AG04450 (cell line): ENCODE results near the gene DGCR2. TPM values are rescaled to one million over a fixed set of nuclear protein-coding genes. Genes with fewer than 3 reads are reported as not detected.
A peak's percentile ranks its signal among the peaks of the same experiment; 100 is the strongest.

Experiments
- CTCF ChIA-PET: fragments of 300-600, 350-600 bp; formaldehyde crosslinking; extraction: SDS; loops from one replicate; lab custom pipeline; 2022; ENCODE audit warnings: antibody characterized with exemption, inconsistent platforms; lab: Charles Lee
- POLR2A ChIA-PET: fragments of 350-600 bp; formaldehyde crosslinking; extraction: SDS; loops from one replicate; lab custom pipeline; 2021; ENCODE audit warnings: antibody characterized with exemption, inconsistent platforms; lab: Yijun Ruan, JAX
- DNase-seq: peaks from one replicate; pipeline ENCODE4 v3.0.0-alpha.2; 2011; ENCODE audit warnings: low read depth, low spot score
- H3K27ac ChIP-seq: one replicate; pipeline ENCODE4 v1.5.1; 2012; ENCODE audit warnings: low read depth, low read length, control low read depth
- H3K27me3 ChIP-seq: one replicate; pipeline ENCODE4 v1.6.0; 2012; ENCODE audit warnings: low read length; ENCODE audit not compliant: control insufficient read depth, insufficient read depth
- H3K4me3 ChIP-seq: 2 replicates; pipeline ENCODE4 v1.5.1; 2011; ENCODE audit warnings: mild to moderate bottlenecking, low read depth, low read length, control low read depth
- H3K9me3 ChIP-seq: 2 replicates; pipeline ENCODE4 v1.5.1; 2012; ENCODE audit warnings: low read length; ENCODE audit not compliant: control insufficient read depth, insufficient read depth
- CTCF ChIP-seq: IDR thresholded peaks from 2 replicates; pipeline ENCODE4 v1.5.1; 2011; ENCODE audit warnings: low read depth, low read length, control low read depth, inconsistent platforms
- polyA plus RNA-seq: library from polyadenylated mRNA; depleted of rRNA; stranded (reverse); fragments of >200 nt; gene quantifications from 2 replicates; pipeline ENCODE4 v1.2.3, GENCODE V29; 2011

The DGCR2 gene
- polyA plus RNA-seq, 1 experiment: 23.0 TPM

DNA sequence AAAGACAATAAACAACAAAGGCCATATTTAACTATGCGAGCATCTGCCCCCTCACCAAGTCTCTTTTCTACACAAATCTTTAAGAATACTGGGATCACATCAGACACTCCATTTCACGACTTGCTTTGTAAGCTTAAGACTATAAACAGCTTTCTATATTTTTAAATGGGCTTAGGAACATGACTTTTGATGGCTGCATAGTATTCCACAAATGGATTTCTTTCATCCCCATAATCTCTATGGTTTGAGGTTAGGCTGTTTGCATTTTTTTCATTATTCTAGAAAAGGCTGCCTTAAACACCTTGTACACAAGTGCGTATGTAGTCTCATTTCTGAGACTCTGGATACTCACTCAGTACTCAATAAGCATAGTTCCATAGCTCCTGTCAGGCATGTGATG, 52.8 kb downstream of the DGCR2 start:
- CTCF ChIA-PET: no interaction called here

DNA sequence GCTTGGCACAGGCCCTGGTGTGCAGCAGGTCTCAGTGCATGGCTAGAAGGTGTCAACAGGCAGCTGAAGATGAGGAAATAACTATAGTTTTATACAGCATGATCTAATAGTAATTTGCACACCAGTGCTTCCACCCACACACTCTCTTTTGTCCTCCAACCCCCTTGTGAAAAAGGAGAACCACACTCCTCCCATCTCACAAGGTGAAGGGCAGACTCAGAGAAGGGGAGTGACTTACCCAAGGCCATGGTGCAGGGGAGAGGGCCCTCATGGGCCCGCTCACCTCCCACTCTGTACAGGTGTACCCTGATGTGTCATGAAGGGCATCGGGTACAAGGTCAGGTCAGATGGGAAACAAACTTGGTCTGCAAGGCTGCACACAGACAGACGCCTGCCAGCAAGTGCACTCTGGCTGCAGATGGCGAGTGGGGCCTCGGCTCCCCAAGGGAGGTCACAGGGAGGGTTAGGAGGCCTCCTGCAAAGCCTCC, 53.4 kb downstream of the DGCR2 start:
- CTCF ChIA-PET: no interaction called here
- H3K4me3 ChIP-seq: no peak overlapping the region
- H3K9me3 ChIP-seq: no peaks in the 10 kb centered on the region
- no peak for DNase-seq
- H3K27me3 ChIP-seq: no peaks in the 10 kb centered on the region
- TF ChIP-seq CTCF: no peak
- H3K27ac ChIP-seq: no peak overlapping the region
- POLR2A ChIA-PET: no interaction called here

More for the DNA sequence above, 52.8 kb downstream of the DGCR2 start:
- TF ChIP-seq CTCF: no peak
- Histone ChIP-seq H3K4me3 (no peak overlapping the region), H3K27me3 (no peaks in the 10 kb centered on the region), H3K9me3 (no peaks in the 10 kb centered on the region), H3K27ac (no peak overlapping the region)
- POLR2A ChIA-PET: no interaction called here
- DNase-seq: no peak

DNA sequence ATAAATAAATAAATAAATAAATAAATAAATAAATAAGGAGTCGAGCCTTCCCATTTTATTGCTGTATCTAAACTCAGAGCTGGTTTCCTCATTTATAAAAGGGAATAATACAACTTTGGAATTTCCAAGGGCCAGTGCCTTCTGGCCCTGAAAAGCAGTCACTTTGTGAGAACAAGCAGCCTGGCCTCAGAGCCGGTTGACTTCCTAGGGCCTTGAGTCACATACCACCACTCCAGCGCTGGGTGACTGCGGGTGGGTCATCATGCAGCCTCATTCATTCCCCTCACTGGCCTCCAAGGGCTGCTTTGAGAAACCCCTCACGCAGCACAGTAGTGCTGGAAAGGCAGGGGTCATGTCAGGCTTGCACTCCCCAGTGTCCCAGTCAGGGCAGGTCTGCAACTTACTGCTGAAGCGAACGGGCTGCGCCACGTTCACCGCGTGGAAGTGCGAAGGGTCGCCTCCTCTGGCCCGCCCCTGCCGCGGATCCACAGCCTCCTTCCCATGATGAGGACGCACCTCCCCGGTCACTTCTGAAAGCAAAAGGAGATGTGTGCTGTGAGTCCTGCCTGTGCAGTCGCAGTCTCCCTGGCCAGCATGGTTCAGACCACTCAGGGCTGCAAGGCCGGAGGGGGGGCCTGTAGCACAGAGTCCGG, 54.4 kb downstream of the DGCR2 start:
- no peaks in the 10 kb centered on the region for H3K9me3 ChIP-seq
- no peak overlapping the region for H3K27ac ChIP-seq
- no peak for DNase-seq
- CTCF ChIA-PET: no interaction called here
- POLR2A ChIA-PET: no interaction called here
- no peak for TF ChIP-seq CTCF
- H3K27me3 ChIP-seq: no peaks in the 10 kb centered on the region
- H3K4me3 ChIP-seq: no peak overlapping the region

- DNase-seq: peak; percentile 42
- H3K27me3 ChIP-seq: no peaks in the 10 kb centered on the region
- CTCF ChIA-PET: interaction anchor here (0.6 to 1.1 kb wide), 2 partner anchors 19 to 909 kb away, joined by 3 read pairs; no protein-coding TSS in a partner anchor
- TF ChIP-seq CTCF: no peak
- no peaks in the 10 kb centered on the region for H3K9me3 ChIP-seq
- POLR2A ChIA-PET: interaction anchor here (0.7 to 1.4 kb wide), 3 partner anchors 10 to 148 kb away, joined by 3 read pairs; no protein-coding TSS in a partner anchor
- peak overlapping the region; percentile 80 for H3K27ac ChIP-seq
- no peak overlapping the region for H3K4me3 ChIP-seq
These were observed 55.5 kb downstream of the DGCR2 start for GRCh38 chr22:19066531-19067271.

DNA sequence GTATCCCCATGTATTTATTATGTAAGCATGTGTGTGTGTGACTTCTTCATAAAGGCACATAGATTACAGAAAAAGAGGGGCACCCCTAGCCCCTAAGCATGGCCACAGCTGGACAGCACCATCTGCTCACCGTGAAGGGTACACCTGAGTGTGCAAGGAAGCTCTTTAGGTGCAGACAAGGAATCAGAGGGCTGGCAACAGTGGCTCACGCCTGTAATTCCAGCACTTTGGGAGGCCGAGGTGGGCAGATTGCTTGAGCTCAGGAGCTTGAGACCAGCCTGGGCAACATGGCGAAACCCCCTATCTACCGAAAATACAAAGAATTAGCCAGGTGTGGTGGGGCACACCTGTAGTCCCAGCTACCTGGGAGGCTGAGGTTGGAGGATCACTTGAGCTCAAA, 56.3 kb downstream of the DGCR2 start:
- no peak for TF ChIP-seq CTCF
- CTCF ChIA-PET: interaction anchor here (1.1 kb wide), 1 partner anchor 908 kb away, joined by 3 read pairs; no protein-coding TSS in a partner anchor
- no peak for DNase-seq
- POLR2A ChIA-PET: interaction anchor here (0.7 to 1.4 kb wide), 3 partner anchors 10 to 148 kb away, joined by 3 read pairs; no protein-coding TSS in a partner anchor
- no peak overlapping the region for H3K4me3 ChIP-seq
- no peak overlapping the region for H3K27ac ChIP-seq
- no peaks in the 10 kb centered on the region for H3K27me3 ChIP-seq
- no peaks in the 10 kb centered on the region; the same call in 1 of the 2 replicates for H3K9me3 ChIP-seq
